A549 treated with AZD2906 at 1 μM for 4 hours (cell line): ENCODE measurements around the gene THOC7. TPM values are rescaled to one million over a fixed set of nuclear protein-coding genes. Genes with fewer than 3 reads are reported as not detected.

Experiments used
- total RNA-seq: library from RNA; stranded (reverse); fragments of 200-300 nt; extraction: Qiagen RNA extraction; gene quantifications from 5 replicates; pipeline ENCODE4 v1.2.3, GENCODE V29; 2022

THOC7 gene
- total RNA-seq: 55.7 to 69.2 TPM (median 56.9 TPM) in 5 replicates

DNA sequence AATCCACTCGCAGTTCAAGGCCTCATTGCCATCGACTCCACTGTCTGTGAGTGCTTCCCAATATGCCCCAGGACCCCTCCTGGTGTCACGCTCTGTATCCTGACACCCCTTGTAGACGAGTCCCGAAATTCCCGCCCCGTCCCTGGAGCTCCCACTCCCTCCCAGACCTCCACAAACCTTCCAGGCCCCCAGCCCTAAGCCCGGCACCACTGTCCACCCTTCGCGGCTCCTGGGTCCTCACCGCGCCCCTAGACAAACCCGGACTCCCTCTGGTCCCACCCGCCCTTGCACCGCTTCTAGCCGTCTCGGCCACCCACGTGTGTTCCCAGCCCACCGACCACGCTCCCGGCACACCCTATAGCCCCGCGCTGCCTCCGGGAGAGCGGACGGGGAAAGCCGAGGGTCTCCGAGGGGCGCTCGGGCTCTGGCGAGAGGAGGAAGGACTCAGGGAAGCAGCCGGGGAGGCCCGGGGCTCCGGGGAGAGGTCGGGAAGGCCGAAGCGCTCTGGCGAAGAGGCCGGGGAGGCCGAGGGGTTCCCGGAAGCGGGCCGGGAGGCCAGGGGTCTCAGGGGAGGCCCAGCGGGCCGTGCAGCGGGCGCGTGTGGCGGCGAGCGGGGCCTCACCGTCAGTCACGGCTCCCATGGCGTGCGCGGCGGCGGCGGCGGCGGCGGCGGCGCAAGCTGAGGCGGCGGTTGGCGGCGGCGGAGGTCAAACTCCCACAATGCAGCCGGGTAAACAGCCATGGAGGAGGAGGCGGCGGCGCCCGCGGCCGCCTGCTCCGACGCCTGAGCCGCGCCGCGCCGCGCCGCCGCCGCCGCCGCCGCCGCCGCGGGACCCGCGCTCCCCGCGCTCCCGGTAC lies at the start of gene THOC7, which contains the start of gene ATXN7:
TSS of gene THOC7 (minus strand) at position 656 of the 858 bp plus-strand sequence. CDS start at position 641, 15 bp downstream.
TSS of gene ATXN7 (plus strand) at position 718 of the 858 bp plus-strand sequence. CDS start 48,732 bp downstream, outside the sequence.

DNA sequence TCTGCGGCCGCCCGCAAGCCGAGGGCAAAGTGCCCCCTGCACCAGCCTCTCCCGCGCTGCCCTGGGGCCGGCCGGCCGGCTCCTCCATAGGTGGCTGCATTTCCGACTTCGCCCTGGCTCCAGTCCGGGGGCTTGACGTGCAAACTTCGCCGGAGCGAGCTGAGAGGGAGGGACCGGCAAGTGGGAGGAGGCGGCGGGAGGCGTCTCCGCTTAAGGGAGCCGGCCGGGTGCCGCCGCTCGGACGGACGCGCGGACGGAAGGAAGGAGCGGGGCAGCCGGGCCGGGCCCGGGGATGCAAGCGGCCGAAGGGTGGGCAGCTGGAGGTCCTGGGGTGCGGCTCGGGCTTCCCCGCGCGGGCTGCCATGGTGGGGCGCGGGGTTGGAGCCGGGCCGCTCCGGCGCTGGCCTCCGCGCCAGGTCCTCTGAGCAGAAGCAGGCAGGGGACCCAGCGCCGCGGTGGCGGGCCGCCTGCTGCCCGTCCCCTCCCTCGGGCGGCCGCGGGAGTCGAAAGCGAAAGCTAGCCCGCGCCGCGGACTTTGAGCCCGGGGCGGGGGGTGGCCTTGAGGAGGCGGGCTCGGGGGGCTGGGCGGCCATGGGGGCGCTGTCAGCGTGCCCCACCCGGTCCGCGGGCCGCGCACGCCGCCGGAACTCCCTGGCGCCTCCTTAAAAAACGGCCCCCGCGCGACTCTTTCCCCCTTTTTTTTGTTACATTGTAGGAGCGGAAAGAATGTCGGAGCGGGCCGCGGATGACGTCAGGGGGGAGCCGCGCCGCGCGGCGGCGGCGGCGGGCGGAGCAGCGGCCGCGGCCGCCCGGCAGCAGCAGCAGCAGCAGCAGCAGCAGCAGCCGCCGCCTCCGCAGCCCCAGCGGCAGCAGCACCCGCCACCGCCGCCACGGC lies 48.5 kb upstream of the THOC7 start, which contains the start of gene SCAANT1:
TSS of gene SCAANT1 (minus strand) at position 511 of the 895 bp plus-strand sequence.

DNA sequence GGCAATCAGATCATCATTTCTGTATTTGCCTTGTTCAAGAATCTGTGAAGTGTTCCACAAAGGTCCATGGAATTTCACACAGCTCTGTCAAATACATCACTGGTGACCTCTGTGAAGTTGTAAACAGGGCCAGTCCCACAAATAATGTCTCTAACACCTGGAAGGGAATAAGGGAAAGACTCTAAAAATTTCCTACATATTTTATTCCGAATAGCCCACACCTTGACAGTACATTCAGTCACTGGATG lies 44.5 kb downstream of the THOC7 start, which contains the start of gene C3orf49:
TSS of gene C3orf49 (plus strand) at position 149 of the 248 bp plus-strand sequence. CDS start 173 bp downstream, outside the sequence.

Other genes starting within 250 kb of the THOC7 start
- gene SNTN, start 211.1 kb downstream of the THOC7 start, total RNA-seq: not detected in 5 replicates
- gene C3orf49, start 44.5 kb downstream of the THOC7 start, total RNA-seq: not detected in 5 replicates
- 4.0 to 5.9 TPM (median 4.8 TPM) in 5 replicates for gene ATXN7, start 62 bp upstream of the THOC7 start, total RNA-seq
- gene SCAANT1, start 48.6 kb upstream of the THOC7 start, total RNA-seq: not detected in 5 replicates
- gene PSMD6, start 159.7 kb upstream of the THOC7 start, total RNA-seq: 75.5 to 82.1 TPM (median 75.7 TPM) in 5 replicates